GM19372 (cell line): ENCODE measurements around the gene LILRB2.
"Not testable (repeated sequence)": the region's sequence is repeated elsewhere in the genome, so short reads cannot be mapped to it uniquely, and the experiment has no call there.

ENCODE experiments used
- ATAC-seq: cut with Tn5 transposase; IDR thresholded peaks from one replicate; pipeline ENCODE4 v1.9.1; 2021; ENCODE audit warnings: mild to moderate bottlenecking, low read depth, moderate library complexity; ENCODE audit not compliant: unreplicated experiment

The LILRB2 gene

GRCh38 chr19:54275951-54276350 is 5.0 kb downstream of the LILRB2 start:
- no peak for ATAC-seq

DNA sequence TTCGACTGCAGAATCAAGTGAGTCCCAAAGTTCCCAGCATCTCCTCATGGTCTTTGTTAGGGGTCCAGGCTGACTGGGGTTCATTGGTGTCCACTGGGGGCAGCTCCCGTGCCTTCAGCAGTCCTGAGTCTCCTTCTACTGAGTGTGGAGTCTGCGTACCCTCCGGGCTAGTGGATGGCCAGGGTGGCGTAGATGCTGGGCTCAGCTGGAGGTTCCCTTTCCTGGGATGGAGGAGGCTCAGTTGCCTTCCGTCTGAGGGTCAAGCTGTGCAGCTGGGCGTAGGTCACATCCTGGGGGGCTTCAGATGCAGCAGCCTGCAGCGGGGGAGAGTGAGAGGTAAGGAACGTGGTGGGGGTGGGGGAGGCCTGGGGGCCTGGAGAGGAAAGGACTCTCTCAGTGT is 6.4 kb downstream of the LILRB2 start:
- ATAC-seq = not testable (repeated sequence)

- no peak for ATAC-seq
Measured at GRCh38 chr19:54273821-54274220, 7.1 kb downstream of the LILRB2 start.

GRCh38 chr19:54272181-54272580 is 8.7 kb downstream of the LILRB2 start:
- not testable (repeated sequence) for ATAC-seq

GRCh38 chr19:54271587-54271986 is 9.3 kb downstream of the LILRB2 start:
- not testable (repeated sequence) for ATAC-seq

GRCh38 chr19:54271106-54271505 is 9.8 kb downstream of the LILRB2 start:
- ATAC-seq = no peak

- no peak for ATAC-seq
Measured at GRCh38 chr19:54268936-54269335, 12.0 kb downstream of the LILRB2 start.

GRCh38 chr19:54266133-54266532 is 14.8 kb downstream of the LILRB2 start:
- ATAC-seq = no peak

GRCh38 chr19:54262470-54262869 is 18.4 kb downstream of the LILRB2 start:
- ATAC-seq = no peak

DNA sequence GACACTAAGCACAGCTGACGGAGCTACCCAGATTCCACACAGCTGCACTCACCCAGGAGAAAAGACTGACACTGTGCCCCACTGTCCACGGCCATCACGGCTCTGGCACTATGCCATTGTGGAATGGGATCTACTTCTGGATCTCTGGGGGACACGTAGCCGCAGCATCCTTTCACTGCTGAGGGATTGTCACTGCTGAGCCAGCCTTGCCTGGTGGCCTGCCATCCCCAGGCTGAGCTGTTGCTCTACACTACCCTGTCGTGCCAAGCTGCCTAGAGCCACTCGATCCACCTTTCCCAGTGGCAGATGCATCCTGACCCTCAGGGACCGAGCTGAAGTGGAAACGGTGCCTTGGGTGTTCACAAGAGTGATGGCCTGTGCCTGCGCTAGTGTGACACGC is 18.8 kb downstream of the LILRB2 start:
- ATAC-seq = no peak

GRCh38 chr19:54257116-54257480 is 23.8 kb downstream of the LILRB2 start, which contains the start of gene LILRB5:
TSS of gene LILRB5 (minus strand) at chr19:54257273. CDS start at chr19:54257193, 80 bp downstream.
- no peak for ATAC-seq

DNA sequence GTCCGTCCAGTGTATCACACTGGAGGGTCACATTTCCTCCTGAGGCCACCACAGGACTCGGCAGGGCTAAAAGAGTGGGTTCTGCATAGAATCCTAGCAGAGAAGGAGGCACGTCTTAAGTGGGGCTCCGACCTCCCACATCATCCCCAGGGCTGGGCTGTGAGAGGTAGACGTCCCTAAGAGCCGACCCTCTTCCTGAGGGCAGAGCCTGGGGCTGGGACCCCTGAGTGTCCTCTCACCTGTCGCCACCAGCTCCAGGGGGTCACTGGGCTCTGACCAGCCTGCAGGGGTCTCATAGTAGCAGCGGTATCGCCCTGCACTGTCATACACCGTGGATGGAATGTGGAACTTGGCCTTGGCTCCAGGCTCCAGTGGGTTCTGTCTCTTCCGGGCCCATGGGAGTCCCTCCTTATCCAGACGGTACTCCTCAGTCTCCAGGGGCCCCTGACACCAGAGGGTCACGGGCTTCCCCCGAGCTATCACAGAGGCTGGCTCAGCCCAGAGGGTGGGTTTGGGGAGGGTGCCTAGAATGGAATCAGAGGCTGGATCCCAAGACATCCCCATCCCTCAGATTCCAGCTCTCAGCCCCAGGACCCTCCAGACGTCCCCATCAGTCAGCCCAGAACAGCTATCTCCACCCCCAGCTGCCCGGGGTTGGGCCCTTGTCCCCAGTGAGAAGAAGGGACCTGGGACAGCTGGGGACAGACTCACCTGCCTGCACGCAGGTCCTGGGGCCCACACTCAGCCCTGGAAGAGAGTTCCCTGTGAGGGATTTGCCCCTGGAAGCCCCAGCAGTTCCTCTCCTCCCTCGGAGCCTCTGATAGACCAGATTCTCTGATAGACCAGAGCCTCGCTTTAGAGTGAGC is 24.4 kb downstream of the LILRB2 start:
- no peak for ATAC-seq

GRCh38 chr19:54255105-54255775 is 25.7 kb downstream of the LILRB2 start:
- ATAC-seq = no peak

DNA sequence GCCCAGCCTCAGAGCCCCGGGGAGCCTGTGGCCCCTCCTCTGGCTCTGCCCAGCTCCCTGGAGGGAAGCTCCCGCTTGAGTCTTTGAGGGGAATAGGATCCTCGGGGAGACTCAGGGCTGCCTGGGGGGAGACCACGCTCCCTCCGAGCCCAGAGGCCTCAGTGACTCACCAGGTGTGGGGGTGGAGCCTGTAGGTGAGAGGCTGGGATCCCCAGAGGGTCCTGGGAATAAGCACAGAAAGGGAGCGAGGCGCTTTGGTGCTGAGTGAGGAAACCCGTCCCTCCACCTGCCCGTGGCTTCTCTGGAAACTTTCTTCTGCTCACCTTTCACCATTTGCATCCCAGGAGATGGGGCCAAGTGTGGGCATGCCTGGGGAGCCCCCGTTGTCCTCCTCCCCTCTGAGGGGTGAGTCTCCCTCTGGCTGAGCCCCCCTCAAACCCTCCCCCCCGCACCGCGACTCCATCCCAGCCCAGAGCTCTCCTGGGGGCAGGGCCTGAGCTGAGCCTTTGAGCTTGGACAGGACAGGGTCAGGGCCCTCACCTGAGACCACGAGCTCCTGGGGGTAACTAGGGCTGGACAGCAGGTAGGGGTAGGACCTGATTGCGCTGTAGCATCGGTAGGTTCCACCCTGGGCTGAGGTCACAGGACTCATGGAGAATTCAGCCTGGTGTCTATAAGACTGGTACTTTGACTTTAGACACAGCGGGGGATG is 26.6 kb downstream of the LILRB2 start:
- ATAC-seq = no peak

DNA sequence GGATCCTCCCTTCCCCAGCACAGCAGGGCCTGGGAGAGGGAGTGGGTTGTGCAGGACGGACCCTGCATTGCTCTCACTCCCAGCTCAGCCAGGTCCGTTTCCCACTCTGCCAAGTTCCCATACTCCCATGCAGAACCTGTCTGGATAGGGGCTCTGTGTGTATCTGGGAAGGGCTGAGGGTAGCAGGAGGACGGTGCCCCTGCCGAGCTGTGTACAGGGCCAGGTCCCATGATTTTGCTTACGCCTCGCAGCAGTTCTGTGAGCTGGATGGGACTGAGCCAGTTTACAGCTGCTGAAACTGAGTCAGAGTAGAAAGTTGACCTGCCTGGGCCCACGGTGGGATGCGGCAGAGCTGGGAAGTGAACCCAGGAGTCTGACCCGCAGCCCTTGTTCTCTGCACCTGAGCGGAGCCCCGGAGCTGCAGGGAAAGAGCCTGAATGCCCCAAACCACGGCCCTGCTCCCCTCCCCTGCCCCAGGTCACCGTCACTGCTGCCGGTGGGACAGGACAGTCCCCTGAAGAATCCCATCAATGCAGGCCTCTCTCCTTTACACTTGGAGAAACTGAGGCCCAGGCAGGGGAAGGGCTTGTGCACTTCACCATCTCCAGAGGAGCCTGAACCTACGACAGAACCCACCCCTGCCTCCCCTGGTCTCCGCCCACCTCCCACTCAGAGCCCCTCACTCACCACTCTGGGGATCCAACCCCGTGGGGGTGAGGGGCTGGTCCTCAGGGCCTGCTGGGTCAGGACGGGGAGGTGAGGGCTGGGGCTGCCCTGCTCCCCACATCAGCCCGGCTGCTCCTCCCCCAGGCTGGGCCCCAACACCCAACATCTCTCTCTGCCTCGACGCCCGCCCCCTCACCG is 27.3 kb downstream of the LILRB2 start:
- ATAC-seq = no peak

DNA sequence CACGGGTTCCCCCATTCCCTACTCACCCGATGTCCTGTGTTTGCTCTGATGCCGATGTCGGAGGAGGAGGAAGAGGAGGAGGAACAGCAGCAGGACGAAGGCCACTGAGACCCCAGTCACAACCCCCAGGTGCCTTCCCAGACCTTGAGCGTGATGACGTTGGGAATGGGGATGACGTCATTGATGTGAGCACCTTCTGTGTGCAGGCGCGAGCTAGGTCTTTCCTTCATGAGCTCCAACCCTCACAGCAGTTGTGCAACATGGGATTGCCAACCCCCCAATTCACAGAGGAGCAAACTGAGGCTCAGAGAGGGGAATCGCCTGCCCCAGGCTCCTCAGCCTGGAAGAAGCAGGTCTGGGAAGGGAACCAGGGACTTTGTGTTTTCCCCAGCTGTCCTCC is 28.1 kb downstream of the LILRB2 start:
- ATAC-seq = no peak

GRCh38 chr19:54252243-54252642 is 28.7 kb downstream of the LILRB2 start:
- no peak for ATAC-seq

- no peak for ATAC-seq
Measured at GRCh38 chr19:54248016-54248601, 32.8 kb downstream of the LILRB2 start.

GRCh38 chr19:54247106-54247930 is 33.6 kb downstream of the LILRB2 start:
- ATAC-seq = no peak
